ENCODE results near the gene COLGALT1.
A peak's percentile ranks its signal among the peaks of the same experiment; 100 is the strongest.
"Not testable (repeated sequence)": the region's sequence is repeated elsewhere in the genome, so short reads cannot be mapped to it uniquely, and the experiment has no call there.

COLGALT1 gene

DNA sequence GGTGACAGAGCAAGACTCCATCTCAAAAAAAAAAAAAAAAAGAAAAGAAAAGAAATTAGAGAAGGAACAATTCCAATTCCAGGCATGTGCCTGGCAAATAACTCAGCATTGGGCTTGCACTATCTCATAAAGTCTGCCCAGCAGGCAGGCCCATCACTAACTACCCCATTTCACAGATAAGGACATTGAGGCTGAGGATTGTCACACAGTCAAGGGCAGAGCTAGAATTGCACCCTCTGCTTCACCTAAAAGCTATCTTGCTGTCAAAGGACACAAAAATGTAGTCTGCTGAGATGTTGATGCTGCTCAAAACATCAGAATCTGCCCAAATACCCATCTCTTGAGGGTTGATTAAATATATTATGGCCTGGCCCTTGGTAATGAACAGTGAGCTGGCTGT is 20.7 kb upstream of the COLGALT1 start:
- DNase-seq = no peak

DNA sequence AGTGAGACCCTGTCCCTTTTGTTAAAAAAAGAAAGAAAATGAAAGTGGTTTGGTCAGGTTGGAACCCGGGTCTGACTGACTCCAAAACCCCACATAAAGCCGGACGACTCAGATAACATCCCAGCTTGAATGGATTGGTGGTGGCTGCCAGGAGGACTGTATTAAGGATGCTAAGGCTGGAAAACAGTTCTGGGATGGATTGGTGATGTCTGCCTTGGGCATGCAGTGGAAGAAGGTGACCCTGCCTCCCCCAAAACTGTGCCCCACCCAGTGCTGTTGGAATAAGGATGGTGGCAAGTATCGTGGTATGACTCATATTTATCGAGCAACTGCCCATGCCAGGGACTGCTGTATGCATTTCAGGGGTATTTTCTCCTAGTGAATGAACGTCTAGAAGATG is 18.5 kb upstream of the COLGALT1 start:
- DNase-seq = no peak

DNA sequence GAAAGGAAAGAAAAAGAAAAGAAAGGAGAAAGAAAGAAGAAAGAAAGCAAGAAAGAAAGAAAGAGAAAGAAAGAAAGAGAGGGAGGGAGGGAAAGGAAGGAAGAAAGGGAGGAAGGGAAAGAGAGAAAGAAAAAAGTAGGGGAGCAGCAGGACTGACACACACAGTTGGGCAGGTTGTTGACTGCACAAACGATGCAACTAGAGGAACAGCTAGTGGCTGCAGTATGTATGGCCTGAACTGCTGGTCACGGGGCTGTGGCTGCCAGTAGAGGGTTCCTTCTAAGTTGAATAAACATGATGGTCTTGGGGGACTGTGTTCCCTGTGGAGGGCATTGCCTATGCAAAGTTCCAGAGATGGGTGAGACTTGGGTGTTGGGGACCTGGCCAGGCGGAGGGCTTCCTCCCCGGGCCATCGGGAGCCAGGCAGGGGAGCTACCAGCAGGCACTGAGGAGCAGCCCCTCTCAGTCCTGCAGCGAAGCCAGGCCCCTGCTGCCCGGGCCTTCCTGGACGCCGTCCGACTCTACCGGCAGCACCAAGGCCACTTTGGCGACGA is 16.7 kb upstream of the COLGALT1 start:
- DNase-seq = no peak

DNA sequence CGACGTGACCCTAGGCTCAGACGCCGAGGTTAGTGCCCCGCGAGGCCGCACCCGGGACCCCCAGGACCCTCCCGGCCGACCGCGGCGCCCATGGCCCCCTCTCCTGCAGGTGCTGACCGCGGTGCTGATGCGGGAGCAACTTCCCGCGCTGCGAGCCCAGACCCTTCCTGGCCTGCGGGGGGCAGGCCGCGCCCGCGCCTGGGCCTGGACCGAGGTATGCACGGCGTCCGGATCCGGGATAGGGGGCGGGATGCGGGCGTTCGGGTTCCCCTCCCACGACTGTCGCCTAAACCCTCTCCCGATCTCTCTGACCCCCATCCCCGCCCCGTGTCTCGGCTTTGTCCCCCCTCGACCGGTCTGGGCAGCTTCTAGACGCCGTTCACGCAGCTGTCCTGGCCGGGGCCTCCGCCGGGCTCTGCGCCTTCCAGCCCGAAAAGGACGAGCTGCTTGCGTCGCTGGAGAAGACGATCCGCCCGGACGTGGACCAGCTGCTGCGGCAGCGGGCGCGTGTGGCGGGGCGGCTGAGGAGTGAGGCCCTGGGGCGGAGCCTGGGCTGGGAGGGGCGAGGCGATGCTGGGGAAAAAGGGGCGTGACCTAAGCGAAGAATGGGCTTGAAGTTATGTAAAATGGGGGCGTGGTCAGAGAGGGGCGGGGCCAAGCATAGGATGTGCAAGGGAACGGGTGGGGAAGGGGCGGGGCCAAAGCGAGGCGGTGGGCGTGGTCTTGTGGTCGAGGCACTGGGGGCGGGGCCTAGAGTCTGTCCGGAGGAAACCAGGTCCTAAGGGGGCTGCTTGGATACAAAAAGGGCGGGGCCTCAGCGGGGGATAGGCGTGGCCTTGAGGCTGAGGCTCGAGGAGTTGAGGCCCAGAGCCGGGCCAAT is 16.0 kb upstream of the COLGALT1 start:
- DNase-seq = peak; percentile 80 to 83

DNA sequence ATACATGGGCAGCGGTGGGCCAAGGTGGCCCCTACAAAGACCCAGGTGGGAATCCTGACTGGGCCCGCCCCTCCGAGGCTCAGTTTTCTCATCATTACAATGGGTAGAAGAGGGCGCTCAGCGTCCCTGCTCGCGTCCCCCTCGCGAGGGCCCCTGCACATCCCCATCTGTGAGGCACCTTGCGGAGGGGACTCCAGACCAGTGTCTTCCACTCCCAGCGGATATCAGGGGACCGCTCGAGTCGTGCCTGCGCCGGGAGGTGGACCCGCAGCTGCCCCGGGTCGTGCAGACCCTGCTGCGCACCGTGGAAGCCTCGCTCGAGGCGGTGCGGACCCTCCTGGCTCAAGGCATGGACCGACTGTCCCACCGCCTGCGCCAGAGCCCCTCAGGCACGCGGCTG is 15.3 kb upstream of the COLGALT1 start:
- DNase-seq = no peak

DNA sequence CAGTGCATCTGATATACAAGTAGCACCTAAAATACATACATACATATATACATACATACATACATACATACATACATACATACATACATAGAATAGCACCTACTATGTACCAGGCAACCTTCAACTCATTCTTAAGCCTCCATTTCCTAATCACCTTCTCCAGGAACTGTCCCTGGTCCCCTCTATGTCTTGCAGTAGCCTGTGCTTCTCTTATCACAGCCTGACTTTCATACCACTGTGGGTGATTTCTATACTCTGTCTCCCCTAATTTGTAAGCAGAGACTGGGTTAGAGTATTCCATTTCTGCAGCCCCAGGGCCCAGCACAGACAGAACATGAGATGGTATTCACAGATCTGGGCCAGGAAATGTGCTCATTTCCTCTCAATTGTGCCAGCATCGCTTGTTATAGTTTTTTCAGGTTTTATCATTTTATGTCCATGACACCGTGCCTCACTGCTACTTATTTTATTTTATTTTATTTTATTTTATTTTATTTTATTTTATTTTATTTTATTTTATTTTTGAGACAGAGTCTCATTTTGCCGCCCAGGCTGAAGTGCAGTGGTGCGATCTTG is 14.2 kb upstream of the COLGALT1 start:
- no peak for DNase-seq

DNA sequence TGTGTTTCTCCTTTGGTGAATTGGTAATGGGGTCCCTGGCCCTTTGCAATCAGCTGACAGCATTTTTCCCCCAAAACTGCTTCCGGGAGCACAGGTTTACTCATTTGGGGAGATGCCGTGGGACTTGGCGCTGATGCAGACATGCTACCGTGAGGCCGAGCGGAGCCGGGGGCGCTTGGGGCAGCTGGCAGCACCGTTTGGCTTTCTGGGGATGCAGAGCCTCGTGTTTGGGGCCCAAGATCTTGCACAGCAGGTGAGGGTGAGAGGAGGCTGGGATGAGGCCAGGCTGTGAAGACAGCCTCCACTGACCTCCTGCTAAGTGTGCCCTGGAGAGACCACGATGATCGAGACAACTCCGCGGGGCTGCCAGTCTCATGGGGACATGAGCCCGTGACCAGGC is 13.4 kb upstream of the COLGALT1 start:
- DNase-seq = no peak

DNA sequence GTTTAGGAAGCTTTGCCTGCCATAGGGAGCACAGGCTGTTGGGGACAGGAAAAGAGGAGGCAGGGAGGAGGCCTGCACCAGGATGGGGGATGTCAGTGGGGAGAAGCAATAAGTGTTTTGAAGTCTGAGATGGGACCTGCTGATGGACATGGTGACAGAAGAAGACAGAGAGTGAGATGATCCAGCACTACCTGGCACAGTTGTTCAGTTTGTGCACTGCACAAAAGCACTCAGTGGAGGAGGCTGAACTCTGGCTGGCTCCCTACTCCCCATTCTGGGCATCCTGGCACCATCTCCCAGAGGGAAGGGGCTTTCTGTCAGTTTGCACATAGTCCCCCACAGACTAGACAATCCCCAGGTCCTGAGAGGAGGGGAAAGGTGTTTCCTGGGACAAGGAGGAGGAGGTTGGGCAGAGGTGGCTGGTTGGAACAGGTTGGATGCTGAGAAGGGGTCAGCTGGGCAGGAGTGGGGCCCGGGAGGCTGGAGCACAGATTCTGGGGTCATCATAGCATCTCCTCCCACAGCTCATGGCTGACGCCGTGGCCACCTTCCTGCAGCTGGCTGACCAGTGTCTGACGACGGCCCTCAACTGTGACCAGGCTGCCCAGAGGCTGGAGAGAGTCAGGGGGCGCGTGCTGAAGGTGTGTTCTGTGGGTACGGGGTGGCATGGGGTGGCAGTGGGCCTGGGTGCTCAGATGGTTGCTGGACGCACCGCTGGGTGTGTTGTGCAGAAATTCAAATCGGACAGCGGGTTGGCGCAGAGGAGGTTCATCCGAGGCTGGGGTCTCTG is 12.5 kb upstream of the COLGALT1 start:
- DNase-seq = no peak

DNA sequence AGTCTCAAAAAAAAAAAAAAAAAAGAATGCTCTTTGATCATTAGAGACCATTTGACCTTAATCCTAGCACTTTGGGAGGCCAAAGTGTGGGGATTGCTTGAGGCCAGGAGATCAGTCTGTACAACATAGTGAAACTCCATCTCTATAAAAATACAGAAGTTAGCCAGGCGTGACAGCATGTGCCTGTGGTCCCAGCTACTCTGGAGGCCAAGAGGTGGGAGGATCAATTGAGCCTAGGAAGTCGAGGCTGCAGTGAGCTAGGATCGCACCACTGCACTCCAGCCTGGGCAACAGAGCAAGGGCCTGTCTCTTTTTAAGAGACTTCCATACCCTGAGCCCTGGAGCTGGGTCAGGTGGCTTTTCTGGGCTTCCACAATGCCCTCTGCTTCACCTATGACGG is 11.5 kb upstream of the COLGALT1 start:
- no peak for DNase-seq

DNA sequence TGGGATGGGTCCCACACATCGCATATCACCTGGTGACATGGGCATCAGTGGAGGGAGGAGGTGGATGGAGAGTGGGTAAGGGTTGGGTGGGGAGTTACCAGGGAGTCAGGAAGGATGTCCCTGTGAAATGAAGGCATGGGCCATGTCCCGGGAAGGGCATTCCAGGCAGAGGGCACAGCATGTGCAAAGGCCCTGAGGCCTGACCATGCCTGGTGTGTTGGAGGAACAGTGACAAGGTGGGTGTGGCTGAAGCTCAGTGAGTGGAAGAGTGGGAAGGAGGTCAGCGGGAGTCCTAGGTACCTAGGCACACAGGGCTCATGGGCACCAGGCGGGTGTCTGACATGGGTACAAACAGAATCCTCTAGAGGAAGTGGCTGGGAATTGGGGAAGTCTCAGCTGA is 11.0 kb upstream of the COLGALT1 start:
- no peak for DNase-seq

DNA sequence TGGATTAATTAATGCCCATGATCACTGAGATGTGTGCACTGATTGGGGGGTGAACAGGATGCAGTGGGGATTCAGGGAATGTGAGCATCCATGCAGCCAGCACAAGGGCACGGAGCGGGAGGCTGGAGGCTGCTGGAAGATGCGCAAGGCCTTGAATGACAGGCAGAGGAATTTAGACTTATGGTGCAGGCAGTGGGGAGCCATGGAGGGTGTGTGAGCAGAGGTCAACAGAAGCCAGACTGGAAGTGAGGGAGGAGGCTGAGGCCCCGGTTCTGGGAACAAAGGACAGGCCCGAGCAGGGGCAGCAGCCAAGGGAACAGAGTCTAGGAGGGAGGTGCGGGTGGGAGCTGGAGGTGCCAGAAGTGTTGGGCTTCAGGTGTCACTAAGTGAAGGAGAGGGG is 7.3 kb upstream of the COLGALT1 start:
- no peak for DNase-seq

DNA sequence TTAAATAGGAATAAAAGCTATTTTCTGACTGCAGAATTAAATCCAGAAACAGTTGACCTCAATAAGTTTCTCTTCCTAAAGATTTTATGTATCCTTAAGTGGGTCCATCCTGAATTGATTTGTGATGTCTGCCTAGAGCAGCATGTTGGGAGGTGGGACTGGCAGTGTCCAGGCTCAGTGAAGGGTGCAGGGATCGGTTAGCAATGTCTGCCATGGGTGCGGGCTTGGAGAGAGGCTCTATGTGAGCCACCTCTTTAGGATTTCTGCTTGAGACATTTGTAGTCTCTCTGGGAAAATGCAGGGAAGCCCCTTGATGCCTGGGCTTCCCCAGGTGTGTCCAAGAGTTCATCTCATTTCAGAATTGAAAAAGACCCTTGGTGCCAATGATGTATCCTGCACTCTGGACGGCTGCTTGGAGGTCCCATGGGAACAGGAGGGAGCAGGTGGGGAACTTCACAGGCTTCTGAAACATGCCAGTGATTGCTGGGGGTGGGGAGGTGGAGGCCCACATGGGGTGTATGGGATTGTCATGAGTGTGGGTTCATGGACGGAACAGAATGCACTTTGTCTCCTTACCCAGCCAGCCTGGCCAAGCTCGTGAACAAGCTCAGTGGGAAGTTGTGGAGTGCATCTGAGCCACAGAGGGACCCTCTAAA is 6.2 kb upstream of the COLGALT1 start:
- no peak for DNase-seq

DNA sequence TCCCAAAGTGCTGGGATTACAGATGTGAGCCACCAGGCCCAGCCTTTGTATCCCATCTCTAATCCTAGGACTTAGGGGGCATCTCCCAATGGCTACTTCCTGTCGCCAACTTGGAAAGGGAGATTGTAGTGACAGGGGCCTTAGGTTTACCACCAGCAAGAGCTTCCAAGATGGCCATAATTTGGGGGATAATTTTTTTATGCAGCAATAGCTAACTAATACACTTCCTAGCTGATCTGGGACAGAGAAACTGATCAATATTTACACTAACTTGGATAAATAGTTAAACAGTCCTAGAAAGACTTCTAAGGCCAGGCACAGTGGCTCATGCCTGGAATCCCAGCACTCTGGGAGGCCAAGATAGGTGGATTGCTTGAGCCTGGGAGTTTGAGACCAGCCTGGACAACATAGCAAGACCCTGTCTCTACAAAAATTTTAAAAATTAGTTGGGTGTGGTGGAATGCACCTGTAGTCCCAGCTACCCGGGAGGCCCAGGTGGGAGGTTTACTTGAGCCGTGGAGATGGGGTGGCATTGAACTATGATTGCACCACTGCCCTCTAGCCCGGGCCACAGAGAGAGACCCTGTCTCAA is 5.3 kb upstream of the COLGALT1 start:
- DNase-seq = no peak

DNA sequence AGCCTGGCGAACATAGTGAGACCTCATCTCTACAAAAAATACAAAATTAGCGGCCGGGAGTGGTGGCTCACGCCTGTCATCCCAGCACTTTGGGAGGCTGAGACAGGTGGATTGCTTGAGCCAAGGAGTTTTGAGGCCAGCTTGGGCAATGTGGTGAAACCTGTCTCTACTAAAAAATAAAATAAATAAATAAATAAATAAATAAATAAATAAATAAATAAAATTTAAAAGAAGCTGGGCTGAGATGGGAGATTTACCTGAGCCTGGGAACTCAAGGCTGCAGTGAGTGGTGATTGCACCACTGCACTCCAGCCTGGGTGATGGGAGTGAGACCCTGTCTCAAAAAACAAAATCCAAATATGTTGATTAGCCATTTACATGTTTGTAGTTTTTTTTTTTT is 2.7 kb upstream of the COLGALT1 start:
- not testable (repeated sequence) for DNase-seq

DNA sequence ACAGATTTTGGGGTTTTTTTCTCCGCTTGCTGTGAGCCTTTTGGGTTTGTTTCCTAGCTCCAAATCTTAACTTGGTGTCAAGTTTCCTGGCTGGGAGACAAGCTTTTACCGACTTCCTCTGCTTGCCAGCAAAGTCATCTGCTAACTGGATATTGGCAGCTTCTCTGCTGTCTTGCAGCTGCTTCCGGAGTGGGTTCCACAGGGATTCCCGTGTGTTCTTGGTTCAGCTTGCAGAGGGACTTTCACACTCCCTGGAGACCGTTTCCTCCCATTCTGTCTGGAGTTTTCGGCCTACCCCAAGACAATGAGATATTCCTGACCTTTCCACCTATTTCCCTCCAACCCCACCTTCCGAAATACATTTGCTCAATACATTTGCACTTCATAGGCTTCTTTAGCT is 2.2 kb upstream of the COLGALT1 start:
- no peak for DNase-seq

DNA sequence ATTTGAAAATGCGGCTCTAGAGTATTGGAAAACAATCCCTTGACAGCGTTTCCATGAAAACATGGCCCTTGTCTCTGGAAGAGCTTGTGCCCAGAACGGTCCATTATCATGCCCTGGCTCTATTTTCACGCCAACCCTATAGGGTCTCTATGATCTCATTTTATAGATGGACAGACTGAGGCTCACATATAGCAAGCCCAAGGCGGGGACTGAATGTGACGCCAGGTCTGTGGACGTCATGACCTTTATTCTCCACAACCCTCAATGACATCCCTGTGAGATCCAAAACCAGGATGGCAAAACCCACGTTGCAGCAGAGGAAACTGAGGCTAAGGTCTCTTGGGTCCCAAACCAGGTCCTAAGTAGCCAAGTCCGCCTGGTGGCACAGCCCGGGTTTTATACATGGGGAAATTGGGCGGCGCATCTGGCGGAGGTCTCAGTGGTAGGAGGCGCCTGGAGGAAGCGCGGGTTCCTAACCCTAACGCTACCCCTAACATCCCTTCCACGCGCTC is 425 bp upstream of the COLGALT1 start:
- no peak for DNase-seq

DNA sequence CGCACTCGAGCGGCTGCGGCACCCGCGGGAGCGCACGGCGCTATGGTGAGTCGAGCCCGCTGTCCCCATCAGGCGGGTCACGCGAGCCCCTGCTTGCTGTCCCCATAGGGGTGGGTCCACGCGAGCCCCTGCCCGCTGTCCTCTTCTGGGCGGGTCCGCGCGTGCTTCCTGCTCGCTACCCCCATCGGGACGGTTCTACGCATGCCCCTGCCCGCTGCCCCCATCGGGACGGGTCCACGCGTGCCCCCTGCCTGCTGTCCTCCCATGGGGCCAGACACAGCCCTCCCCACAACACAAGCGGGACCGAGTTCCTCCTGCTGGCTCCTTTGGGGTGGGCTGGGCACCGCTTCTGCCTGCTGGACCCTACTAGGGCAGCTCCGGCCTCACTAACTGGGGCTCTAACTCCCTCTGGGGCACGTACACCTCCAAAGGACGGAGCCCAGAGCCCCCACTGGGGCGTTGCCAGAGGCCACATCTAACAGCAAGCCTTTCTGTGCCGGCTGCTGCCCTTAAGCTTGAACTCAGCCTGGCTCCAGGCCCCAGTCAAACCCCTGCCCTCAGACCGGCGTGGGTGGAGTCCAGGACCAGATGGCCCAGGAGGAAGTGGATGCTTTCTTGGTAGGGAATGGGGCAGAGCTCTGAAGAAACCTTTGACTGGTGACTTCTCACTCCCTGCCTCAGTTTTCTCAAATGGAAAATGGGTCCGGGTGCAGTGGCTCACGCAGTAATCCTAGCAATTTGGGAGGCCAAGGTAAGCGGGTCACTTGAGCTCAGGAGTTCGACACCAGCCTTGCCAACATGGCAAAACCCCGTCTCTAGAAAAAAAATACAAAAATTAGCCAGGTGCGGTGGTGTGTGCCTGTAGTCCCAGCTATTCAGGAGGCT is 722 bp downstream of the COLGALT1 start:
- DNase-seq = no peak

DNA sequence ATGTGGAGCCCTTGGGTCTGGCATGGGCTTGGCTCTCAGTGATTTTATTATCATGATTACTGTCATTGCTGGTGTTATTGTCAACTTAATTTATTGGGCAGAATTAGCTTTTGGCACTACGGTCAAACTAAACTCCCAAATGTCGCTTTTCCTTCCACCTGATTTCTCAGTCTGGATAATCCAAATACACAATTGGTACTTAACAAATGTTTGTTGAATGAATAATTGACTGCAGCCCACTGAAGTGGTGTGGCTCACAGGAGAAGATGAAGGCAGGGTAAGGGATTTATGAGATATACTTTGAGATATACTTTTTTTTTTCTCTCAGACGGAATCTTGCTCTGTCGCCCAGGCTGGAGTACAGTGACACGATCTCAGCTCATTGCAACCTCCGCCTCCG is 1.5 kb downstream of the COLGALT1 start:
- DNase-seq = no peak

DNA sequence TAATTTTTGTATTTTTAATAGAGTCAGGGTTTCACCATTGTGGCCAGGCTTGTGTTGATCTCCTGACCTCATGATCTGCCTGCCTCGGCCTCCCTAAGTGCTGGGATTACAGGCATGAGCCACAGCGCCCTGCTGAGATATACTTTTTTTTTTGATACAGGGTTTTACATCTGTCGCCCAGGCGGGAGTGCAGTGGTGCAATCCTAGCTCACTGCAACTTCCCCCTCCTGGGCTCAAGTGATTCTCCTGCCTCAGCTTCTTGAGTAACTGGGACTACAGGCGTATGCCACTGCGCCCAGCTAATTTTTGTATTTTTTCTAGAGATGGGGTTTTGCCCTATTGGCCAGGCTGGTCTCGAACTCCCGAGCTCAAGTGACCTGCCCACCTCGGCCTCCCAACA is 2.0 kb downstream of the COLGALT1 start:
- no peak for DNase-seq

DNA sequence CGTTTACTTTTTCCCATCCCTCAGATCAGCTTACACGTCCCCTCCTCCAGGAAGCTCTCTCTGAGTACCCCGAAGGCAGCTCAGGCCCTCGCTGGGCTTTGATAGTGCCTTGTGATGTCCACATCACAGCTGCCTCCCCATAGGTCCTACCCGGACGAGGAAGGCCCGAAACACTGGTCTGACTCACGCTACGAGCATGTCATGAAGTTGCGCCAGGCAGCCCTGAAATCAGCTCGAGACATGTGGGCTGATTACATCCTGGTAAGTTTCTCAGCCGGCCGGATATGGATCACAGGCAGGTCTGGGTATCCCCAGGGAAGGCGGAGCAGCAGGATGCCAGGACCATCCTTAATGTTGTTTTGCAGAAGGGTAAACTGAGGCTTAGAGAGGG is 4.8 kb downstream of the COLGALT1 start:
- no peak for DNase-seq

DNA sequence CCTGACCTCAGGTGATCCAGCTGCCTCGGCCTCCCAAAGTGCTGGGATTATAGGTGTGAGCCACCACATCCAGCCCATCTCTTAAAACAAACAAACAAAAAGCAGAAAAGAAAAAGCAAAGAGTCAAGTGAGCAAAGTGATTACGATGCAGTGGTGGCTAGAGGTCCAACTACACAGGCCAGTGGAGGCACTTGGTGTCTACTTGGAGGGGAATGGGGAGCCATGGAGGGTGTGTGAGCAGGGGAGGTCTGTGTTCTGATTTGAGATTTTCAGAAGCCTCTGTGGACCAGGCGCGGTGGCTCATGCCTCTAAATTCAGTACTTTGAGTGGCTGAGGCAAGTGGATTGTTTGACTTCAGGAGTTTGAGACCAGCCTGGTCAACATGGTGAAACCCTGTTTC is 6.6 kb downstream of the COLGALT1 start:
- no peak for DNase-seq
